SK-N-MC (cell line): ENCODE measurements around the gene KCNS1.

ENCODE experiments used
- DNase-seq: peaks from one replicate; pipeline ENCODE4 v3.0.0-alpha.2; 2011; ENCODE audit warnings: low read depth, low spot score
- H3K27ac ChIP-seq: fragments of 200-600 bp; sonication (generic); 2 replicates; pipeline ENCODE4 v1.5.1; 2016; ENCODE audit warnings: mixed run types
- H3K36me3 ChIP-seq: fragments of 200-600 bp; sonication (generic); 2 replicates; pipeline ENCODE4 v1.6.1; 2017; ENCODE audit warnings: antibody characterized with exemption, low read length, mixed read lengths; ENCODE audit not compliant: insufficient read depth
- H3K4me3 ChIP-seq: fragments of 200-600 bp; sonication (generic); 2 replicates; pipeline ENCODE4 v1.5.1; 2016
- H3K9ac ChIP-seq: fragments of 200-600 bp; sonication (generic); 2 replicates; pipeline ENCODE4 v1.8.0; 2017; ENCODE audit warnings: mixed run types, mixed read lengths; ENCODE audit not compliant: insufficient read length
- H3K9me3 ChIP-seq: fragments of 200-600 bp; sonication (generic); 2 replicates; pipeline ENCODE4 v1.6.1; 2017; ENCODE audit warnings: low read depth, mild to moderate bottlenecking, antibody characterized with exemption, low read length, moderate library complexity, mixed read lengths
- EZH2 ChIP-seq: fragments of 200-600 bp; sonication (generic); IDR thresholded peaks from one replicate; pipeline ENCODE4 v1.6.1; 2017; ENCODE audit warnings: antibody characterized with exemption
- FOXP2 ChIP-seq: optimal IDR thresholded peaks from 2 replicates; pipeline ENCODE3; 2011; ENCODE audit warnings: mild to moderate bottlenecking, moderate library complexity; ENCODE audit not compliant: insufficient read depth; ENCODE audit errors: extremely low read length, control extremely low read depth
- POLR2AphosphoS5 ChIP-seq: IDR thresholded peaks from 2 replicates; pipeline ENCODE4 v1.6.1; 2012; ENCODE audit warnings: mild to moderate bottlenecking, low read depth, low read length, borderline replicate concordance

KCNS1 gene

DNA sequence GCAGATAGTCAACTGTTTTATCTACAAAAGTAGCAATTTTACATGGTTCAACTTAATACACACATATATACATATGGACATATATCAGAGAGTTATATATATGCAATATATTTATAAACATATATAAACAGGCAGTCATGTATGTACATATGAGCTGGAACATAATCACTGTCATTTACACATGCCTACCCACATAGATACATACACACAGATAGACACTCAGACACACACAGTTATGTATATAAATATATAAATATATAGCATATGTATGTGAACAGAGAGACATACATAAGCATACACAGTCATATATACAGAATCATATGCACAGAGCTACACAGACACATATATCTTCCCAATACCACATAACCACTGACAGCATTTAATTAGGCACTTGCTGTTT is 11.8 kb upstream of the KCNS1 start:
- Histone ChIP-seq H3K27ac (no peak overlapping the region), H3K9me3 (no peaks in the 10 kb centered on the region), H3K36me3 (no peaks in the 10 kb centered on the region)

DNA sequence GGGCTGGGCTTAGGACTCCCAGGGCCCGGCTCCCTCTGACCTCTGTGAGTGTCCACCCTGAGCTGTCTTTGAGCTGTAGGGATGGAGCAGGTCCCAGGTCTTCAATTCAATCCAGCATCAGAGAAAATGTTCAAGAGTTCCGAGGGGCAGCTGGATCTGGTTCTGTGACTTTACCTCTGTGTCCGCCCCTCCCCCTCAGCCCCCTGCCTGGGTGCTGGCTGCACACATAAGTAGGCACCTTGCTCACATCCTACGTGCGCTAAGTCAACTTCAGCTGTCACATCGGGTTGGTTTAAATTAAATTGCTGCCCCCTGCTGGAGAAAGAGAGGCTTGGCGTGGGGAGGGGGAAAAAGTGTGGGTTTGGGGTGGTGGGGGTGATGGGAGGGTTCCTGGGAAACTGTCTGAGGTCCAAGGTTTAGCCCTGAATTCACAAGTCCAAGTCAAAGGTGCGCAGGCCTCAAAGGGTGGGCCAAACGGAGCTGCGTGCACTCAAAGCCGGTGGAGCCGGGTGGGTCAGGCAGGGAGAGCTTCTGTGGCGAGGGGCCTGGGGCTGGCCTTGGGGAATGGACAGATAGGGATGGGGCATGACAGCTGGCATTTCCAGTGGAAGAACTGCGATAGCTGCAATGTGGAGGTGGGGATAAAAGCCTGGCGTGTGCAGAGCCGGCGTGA is 11.0 kb upstream of the KCNS1 start:
- TF ChIP-seq POLR2AphosphoS5 (no peak), FOXP2 (no peak), EZH2 (no peak)
- Histone ChIP-seq H3K9ac (no peak overlapping the region), H3K4me3 (no peak overlapping the region), H3K9me3 (no peaks in the 10 kb centered on the region), H3K27ac (no peak overlapping the region), H3K36me3 (no peaks in the 10 kb centered on the region)
- DNase-seq, result no peak

More for the DNA sequence above, 11.8 kb upstream of the KCNS1 start:
- TF ChIP-seq FOXP2, result no peak
- TF ChIP-seq EZH2, result no peak
- TF ChIP-seq POLR2AphosphoS5, result no peak
- no peak for DNase-seq
- Histone ChIP-seq H3K9ac (no peak overlapping the region), H3K4me3 (no peak overlapping the region)

DNA sequence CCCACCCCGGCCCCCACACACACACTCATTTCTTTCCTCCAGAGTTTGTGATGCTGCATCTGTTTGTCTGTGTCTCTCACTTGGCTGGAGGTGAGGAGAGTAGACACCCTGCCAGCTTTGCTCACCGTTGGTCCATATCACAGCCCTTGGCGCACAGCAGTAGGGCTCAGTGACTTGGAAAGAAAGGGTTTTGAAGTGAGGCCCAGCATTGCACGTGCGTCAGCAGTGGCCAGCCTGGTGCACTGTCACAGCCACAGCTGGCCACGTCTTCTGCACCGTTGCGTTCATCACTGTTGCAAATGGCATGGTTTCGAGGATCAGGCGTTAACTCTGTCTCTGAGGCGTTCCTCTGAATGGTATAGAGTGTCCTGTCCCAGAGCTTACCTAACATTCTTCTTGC is 10.4 kb upstream of the KCNS1 start:
- Histone ChIP-seq H3K9me3 (no peaks in the 10 kb centered on the region), H3K4me3 (no peak overlapping the region), H3K36me3 (no peaks in the 10 kb centered on the region), H3K27ac (no peak overlapping the region), H3K9ac (no peak overlapping the region)
- TF ChIP-seq POLR2AphosphoS5 (no peak), EZH2 (no peak), FOXP2 (no peak)
- no peak for DNase-seq

DNA sequence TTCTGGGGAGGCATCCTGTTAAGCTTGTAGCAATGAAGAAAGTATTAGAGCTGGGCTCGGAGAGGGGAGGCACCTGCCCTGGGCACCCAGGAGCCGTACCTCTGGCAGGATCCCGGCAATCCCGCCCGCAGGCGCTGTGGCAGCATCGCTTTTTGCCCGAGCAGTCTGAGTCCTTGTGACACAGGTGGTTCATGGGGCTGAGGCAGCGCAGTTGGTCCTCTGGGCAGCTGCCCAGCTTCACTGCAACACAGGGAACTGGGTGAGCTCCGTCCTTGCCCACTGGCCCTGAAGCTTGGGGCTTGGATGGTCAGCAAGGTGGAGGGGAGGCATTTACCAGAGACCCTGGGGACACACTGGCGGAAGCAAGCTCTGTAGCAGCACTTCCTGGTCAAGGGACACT is 9.4 kb upstream of the KCNS1 start:
- no peak for DNase-seq
- no peak overlapping the region for H3K27ac ChIP-seq
- no peak for TF ChIP-seq EZH2
- TF ChIP-seq FOXP2, result no peak
- TF ChIP-seq POLR2AphosphoS5, result no peak
- H3K9ac ChIP-seq, result no peak overlapping the region
- H3K4me3 ChIP-seq, result no peak overlapping the region
- H3K36me3 ChIP-seq, result no peaks in the 10 kb centered on the region
- no peaks in the 10 kb centered on the region for H3K9me3 ChIP-seq

DNA sequence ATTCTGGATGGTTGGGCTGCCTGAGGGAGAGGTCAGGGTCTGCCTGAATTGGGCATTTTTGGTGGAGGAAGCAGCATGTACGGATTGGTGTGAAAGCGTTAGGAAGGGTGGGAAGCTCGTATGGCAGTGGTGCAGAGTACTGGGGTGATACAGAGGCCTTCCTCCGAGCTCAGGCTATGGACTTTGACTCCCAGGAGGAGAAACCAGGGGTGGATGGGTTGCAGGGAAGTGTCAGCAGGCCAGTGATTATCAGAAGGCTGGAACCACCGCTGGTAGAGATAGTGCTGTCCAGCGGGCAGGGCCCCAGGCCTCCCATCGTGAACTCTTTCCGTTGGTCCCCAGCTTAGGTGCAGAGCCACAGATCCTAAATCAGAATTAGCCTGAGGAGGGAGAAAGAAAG is 8.7 kb upstream of the KCNS1 start:
- TF ChIP-seq EZH2 (no peak), POLR2AphosphoS5 (no peak), FOXP2 (no peak)
- Histone ChIP-seq H3K36me3 (no peaks in the 10 kb centered on the region), H3K27ac (no peak overlapping the region), H3K4me3 (no peak overlapping the region), H3K9me3 (no peaks in the 10 kb centered on the region), H3K9ac (no peak overlapping the region)
- no peak for DNase-seq

DNA sequence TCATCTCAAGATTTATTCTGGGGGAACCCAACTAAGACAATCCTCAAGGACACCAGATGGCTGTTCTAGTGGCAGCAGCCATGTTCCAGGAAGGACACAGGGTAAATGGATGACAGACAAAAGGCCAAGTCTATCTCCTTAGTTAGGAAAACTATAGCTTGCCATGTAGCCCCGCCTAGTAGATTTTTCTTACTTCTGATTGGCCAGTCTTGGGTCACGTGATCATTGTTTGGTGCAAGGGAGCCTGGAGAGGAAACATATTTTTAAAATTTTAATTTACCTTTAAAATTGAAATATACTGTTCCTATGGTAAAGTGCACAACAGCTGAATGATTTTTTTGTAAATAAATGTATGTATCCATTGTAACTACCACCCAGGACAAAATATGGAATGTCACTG is 4.4 kb upstream of the KCNS1 start:
- no peak for DNase-seq
- Histone ChIP-seq H3K4me3 (no peak overlapping the region), H3K9me3 (no peaks in the 10 kb centered on the region), H3K9ac (no peak overlapping the region), H3K27ac (no peak overlapping the region), H3K36me3 (no peaks in the 10 kb centered on the region)
- TF ChIP-seq POLR2AphosphoS5, result no peak
- TF ChIP-seq EZH2, result no peak
- TF ChIP-seq FOXP2, result no peak

DNA sequence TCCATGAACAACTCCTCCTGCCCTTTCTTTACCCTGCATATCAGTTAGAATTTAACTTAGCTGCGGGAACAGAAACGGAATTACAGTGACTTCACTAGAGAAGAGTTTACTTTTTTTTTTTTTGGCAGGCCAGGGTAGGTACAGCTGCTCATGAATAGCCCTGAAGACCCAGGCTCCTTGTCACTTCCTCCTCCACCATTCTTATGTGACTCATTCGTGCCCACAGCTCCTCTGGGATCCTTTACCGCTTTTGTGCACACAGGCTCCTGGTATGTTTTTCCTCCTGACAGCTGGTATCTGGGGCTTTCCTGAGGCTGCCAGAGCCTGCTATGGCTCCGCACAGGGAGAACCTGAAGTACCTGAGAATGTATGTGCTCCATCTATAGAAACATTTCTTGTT is 3.9 kb upstream of the KCNS1 start:
- TF ChIP-seq POLR2AphosphoS5 (no peak), EZH2 (no peak), FOXP2 (no peak)
- H3K36me3 ChIP-seq, result no peaks in the 10 kb centered on the region
- H3K9me3 ChIP-seq, result no peaks in the 10 kb centered on the region
- no peak overlapping the region for H3K9ac ChIP-seq
- no peak overlapping the region for H3K4me3 ChIP-seq
- no peak for DNase-seq
- no peak overlapping the region for H3K27ac ChIP-seq

DNA sequence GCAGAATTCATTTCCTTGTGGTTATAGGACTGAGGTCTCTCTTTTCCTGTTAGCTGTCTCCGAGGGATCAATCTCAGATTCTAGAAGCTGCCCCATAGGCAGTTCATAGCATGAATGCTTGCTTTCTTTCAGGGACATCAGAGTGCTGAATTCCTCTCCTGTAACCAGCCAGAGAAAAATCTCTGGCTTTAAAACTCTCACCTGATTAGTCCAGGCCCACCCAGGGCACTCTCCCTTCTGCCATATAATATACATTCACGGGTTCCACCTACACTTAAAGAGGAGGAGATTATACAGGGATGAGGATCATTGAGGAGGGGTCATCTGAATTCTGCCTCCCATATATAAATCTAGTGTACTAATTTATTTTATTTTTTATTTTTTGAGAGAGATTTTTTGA is 2.1 kb upstream of the KCNS1 start:
- Histone ChIP-seq H3K4me3 (no peak overlapping the region), H3K9ac (no peak overlapping the region), H3K36me3 (no peaks in the 10 kb centered on the region), H3K27ac (no peak overlapping the region), H3K9me3 (no peaks in the 10 kb centered on the region)
- TF ChIP-seq POLR2AphosphoS5 (no peak), EZH2 (no peak), FOXP2 (no peak)
- DNase-seq, result no peak

DNA sequence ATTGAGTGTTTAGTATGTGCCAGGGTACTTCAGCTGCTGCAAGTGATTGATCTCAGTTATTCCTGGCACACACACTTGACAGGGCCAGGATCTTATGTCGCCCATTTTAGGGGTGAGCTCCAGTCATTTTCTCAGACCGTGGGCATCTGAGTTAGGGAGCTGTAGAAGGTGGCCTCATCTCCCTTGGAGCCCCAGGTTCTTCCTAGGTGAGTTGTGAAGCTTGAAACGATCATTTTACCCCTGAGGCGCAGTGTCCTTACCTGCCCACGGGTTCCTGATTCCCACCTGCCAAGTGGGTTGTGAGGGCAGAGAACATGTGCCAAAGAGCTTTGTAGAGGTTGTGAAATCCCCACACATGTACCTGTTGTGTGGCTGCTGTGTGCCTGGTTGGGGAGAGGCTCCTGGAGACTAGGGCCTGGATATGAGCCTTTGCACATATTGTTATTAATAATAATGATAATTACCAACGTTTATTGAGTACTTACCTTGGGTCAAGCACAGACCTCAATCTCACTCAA is 465 bp upstream of the KCNS1 start:
- H3K36me3 ChIP-seq, result no peaks in the 10 kb centered on the region
- H3K4me3 ChIP-seq, result no peak overlapping the region
- no peak overlapping the region for H3K27ac ChIP-seq
- TF ChIP-seq FOXP2 (no peak), POLR2AphosphoS5 (no peak), EZH2 (no peak)
- H3K9ac ChIP-seq, result no peak overlapping the region
- H3K9me3 ChIP-seq, result no peaks in the 10 kb centered on the region
- DNase-seq, result no peak
